K562 (cell line): ENCODE results near the gene APBA2.

ENCODE experiments used
- ARHGAP35 ChIP-seq: fragments of 450-650 bp; IDR thresholded peaks from 2 replicates; pipeline ENCODE4 v1.6.1; 2018; ENCODE audit not compliant: partially characterized antibody
- ARID2 ChIP-seq: fragments of 450-650 bp; IDR thresholded peaks from 2 replicates; pipeline ENCODE4 v1.6.1; 2017; ENCODE audit warnings: antibody characterized with exemption, mild to moderate bottlenecking
- ATF7 ChIP-seq: fragments of 450-650 bp; IDR thresholded peaks from 2 replicates; pipeline ENCODE4 v1.7.1; 2014; ENCODE audit warnings: mild to moderate bottlenecking, moderate library complexity
- CHCHD3 ChIP-seq: fragments of 250-450 bp; sonication (Bioruptor Pico); IDR thresholded peaks from 2 replicates; pipeline ENCODE4 v2.1.2; 2022; ENCODE audit warnings: mild to moderate bottlenecking
- CTCF ChIP-seq, 3 experiments: IDR thresholded peaks in 2 of 3; conservative IDR thresholded peaks in 1 of 3; 2 replicates each; pipeline ENCODE4 v1.5.1; 2011 to 2012; ENCODE audit warnings: low read length in 3 of 3, mild to moderate bottlenecking in 3 of 3, control low read depth in 2 of 3, improper control_type of control experiment in 1 of 3, inconsistent platforms in 1 of 3, low read depth in 1 of 3, mixed read lengths in 1 of 3, moderate library complexity in 1 of 3; ENCODE audit not compliant: insufficient read depth in 2 of 3
- NFATC3 ChIP-seq: fragments of 450-650 bp; IDR thresholded peaks from 2 replicates; pipeline ENCODE4 v1.6.1; 2017; ENCODE audit warnings: mild to moderate bottlenecking
- NFYB ChIP-seq: IDR thresholded peaks from 2 replicates; pipeline ENCODE4 v1.6.1; 2011; ENCODE audit warnings: mild to moderate bottlenecking, moderate library complexity; ENCODE audit not compliant: insufficient read length; ENCODE audit errors: extremely low read depth
- TCF7L2 ChIP-seq: fragments of 150-350 bp; IDR thresholded peaks from 2 replicates; pipeline ENCODE4 v1.6.1; 2016; ENCODE audit warnings: low read depth, mild to moderate bottlenecking, low read length, moderate library complexity
- ZBTB40 ChIP-seq, 2 experiments: fragments of 450-650 bp in 1 of 2; sonication (generic) in 1 of 2; formaldehyde crosslinking in 1 of 2; IDR thresholded peaks; 2 replicates each; pipeline versions ENCODE4 v1.7.1 to v1.9.0; 2016 to 2022; ENCODE audit warnings: inconsistent platforms in 1 of 2, mild to moderate bottlenecking in 1 of 2, missing genetic modification reagents in 1 of 2
- ZFX ChIP-seq: sonication (generic); formaldehyde crosslinking; IDR thresholded peaks from 2 replicates; pipeline ENCODE4 v1.8.0; 2022; ENCODE audit warnings: mild to moderate bottlenecking, missing genetic modification reagents, moderate library complexity
- ZNF507 ChIP-seq: conservative IDR thresholded peaks from 2 replicates; pipeline ENCODE4 v1.6.1; 2017; ENCODE audit warnings: missing genetic modification characterization, missing compliant biosample characterization
- TF ChIP-seq, protein P1 (sequence below): fragments of 250-450 bp; sonication (Bioruptor Pico); IDR thresholded peaks from 2 replicates; pipeline ENCODE4 v1.8.0; 2021; ENCODE audit warnings: moderate library complexity, mild to moderate bottlenecking, inconsistent platforms
- TF ChIP-seq, protein P2 (sequence below): sonication (generic); formaldehyde crosslinking; IDR thresholded peaks from 2 replicates; pipeline ENCODE4 v1.8.0; 2023; ENCODE audit warnings: missing genetic modification reagents, mild to moderate bottlenecking, borderline replicate concordance

- TF ChIP-seq ZNF507 (tag) (no peak), NFATC3 (no peak), NFYB (no peak), ATF7 (no peak), CTCF (IDR thresholded peaks at IDR 0.05 in 2 of 3, conservative IDR thresholded peaks at IDR 0.05 in 1 of 3; ENCODE audit: insufficient read depth in 2 of 3, low read depth in 1 of 3, low read length in 3 of 3) (no peak), TCF7L2 (no peak), ARHGAP35 (no peak), ZBTB40 (IDR thresholded peaks at IDR 0.05) (no peak), ZBTB40 (CRISPR knock-in tag; IDR thresholded peaks at IDR 0.05) (no peak), ARID2 (no peak), CHCHD3 (CRISPR knock-in tag) (no peak), ZFX (CRISPR knock-in tag) (no peak)
- TF ChIP-seq, protein P1, sequence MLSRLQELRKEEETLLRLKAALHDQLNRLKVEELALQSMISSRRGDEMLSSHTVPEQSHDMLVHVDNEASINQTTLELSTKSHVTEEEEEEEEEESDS (CRISPR knock-in tag), result no peak
- TF ChIP-seq, protein P2, sequence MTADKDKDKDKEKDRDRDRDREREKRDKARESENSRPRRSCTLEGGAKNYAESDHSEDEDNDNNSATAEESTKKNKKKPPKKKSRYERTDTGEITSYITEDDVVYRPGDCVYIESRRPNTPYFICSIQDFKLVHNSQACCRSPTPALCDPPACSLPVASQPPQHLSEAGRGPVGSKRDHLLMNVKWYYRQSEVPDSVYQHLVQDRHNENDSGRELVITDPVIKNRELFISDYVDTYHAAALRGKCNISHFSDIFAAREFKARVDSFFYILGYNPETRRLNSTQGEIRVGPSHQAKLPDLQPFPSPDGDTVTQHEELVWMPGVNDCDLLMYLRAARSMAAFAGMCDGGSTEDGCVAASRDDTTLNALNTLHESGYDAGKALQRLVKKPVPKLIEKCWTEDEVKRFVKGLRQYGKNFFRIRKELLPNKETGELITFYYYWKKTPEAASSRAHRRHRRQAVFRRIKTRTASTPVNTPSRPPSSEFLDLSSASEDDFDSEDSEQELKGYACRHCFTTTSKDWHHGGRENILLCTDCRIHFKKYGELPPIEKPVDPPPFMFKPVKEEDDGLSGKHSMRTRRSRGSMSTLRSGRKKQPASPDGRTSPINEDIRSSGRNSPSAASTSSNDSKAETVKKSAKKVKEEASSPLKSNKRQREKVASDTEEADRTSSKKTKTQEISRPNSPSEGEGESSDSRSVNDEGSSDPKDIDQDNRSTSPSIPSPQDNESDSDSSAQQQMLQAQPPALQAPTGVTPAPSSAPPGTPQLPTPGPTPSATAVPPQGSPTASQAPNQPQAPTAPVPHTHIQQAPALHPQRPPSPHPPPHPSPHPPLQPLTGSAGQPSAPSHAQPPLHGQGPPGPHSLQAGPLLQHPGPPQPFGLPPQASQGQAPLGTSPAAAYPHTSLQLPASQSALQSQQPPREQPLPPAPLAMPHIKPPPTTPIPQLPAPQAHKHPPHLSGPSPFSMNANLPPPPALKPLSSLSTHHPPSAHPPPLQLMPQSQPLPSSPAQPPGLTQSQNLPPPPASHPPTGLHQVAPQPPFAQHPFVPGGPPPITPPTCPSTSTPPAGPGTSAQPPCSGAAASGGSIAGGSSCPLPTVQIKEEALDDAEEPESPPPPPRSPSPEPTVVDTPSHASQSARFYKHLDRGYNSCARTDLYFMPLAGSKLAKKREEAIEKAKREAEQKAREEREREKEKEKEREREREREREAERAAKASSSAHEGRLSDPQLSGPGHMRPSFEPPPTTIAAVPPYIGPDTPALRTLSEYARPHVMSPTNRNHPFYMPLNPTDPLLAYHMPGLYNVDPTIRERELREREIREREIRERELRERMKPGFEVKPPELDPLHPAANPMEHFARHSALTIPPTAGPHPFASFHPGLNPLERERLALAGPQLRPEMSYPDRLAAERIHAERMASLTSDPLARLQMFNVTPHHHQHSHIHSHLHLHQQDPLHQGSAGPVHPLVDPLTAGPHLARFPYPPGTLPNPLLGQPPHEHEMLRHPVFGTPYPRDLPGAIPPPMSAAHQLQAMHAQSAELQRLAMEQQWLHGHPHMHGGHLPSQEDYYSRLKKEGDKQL, result no peak
These were observed 276.6 kb downstream of the APBA2 start for GRCh38 chr15:29162411-29162810.
